WTC11 (cell line): ENCODE data around the gene SH3BP4. TPM values are rescaled to one million over a fixed set of nuclear protein-coding genes. Genes with fewer than 3 reads are reported as not detected.

Source experiments
- ATAC-seq: fragments of 200-7000 bp; cut with Tn5 transposase; 2 replicates; pipeline ENCODE4 v1.10.0; 2021; ENCODE audit warnings: mild to moderate bottlenecking, moderate library complexity
- CTCF ChIA-PET: fragments of 300-600 bp; sonication (Branson Sonifier 250); formaldehyde crosslinking; loops from one replicate; lab custom pipeline; 2021; ENCODE audit warnings: antibody characterized with exemption; lab: Charles Lee
- POLR2A ChIA-PET: fragments of 350-600 bp; sonication (Branson Sonifier 250); formaldehyde crosslinking; loops from one replicate; lab custom pipeline; 2021; ENCODE audit warnings: antibody characterized with exemption; lab: Charles Lee
- DNase-seq: peaks from one replicate; pipeline ENCODE4 v3.0.0; 2021; ENCODE audit warnings: low spot score
- H3K27ac Mint-ChIP-seq: 2 replicates; pipeline ENCODE4 v1.8.0; 2021; ENCODE audit warnings: mixed read lengths
- H3K27me3 Mint-ChIP-seq: 2 replicates; pipeline ENCODE4 v1.8.0; 2021; ENCODE audit warnings: low read depth, mild to moderate bottlenecking, moderate library complexity, mixed read lengths
- H3K36me3 Mint-ChIP-seq: 2 replicates; pipeline ENCODE4 v1.8.0; 2021; ENCODE audit warnings: mixed read lengths
- H3K4me1 Mint-ChIP-seq: 2 replicates; pipeline ENCODE4 v1.8.0; 2022; ENCODE audit warnings: mixed read lengths
- H3K4me3 Mint-ChIP-seq: 2 replicates; pipeline ENCODE4 v1.8.0; 2021; ENCODE audit warnings: mild to moderate bottlenecking, moderate library complexity, mixed read lengths
- H3K9me3 Mint-ChIP-seq: 2 replicates; pipeline ENCODE4 v1.8.0; 2021; ENCODE audit warnings: mixed read lengths
- AFF4 ChIP-seq: sonication (generic); formaldehyde crosslinking; IDR thresholded peaks from 2 replicates; pipeline ENCODE4 v1.8.1; 2023; ENCODE audit warnings: mild to moderate bottlenecking, missing genetic modification reagents, borderline replicate concordance
- AR ChIP-seq: fragments of 250-450 bp; sonication (Bioruptor Pico); IDR thresholded peaks from 2 replicates; pipeline ENCODE4 v1.9.0; 2021; ENCODE audit warnings: mild to moderate bottlenecking
- CREB1 ChIP-seq: sonication (generic); formaldehyde crosslinking; IDR thresholded peaks from 2 replicates; pipeline ENCODE4 v1.8.0; 2023; ENCODE audit warnings: mild to moderate bottlenecking, missing genetic modification reagents
- E2F5 ChIP-seq: sonication (generic); formaldehyde crosslinking; IDR thresholded peaks from 2 replicates; pipeline ENCODE4 v1.8.1; 2022; ENCODE audit warnings: mild to moderate bottlenecking, moderate library complexity, missing genetic modification reagents
- ESRRA ChIP-seq: sonication (generic); formaldehyde crosslinking; IDR thresholded peaks from 2 replicates; pipeline ENCODE4 v1.8.1; 2022; ENCODE audit warnings: mild to moderate bottlenecking, missing genetic modification reagents, borderline replicate concordance
- ETV6 ChIP-seq: sonication (generic); formaldehyde crosslinking; IDR thresholded peaks from 2 replicates; pipeline ENCODE4 v1.8.1; 2022; ENCODE audit warnings: mild to moderate bottlenecking, missing genetic modification reagents
- IRF1 ChIP-seq: sonication (generic); formaldehyde crosslinking; IDR thresholded peaks from 2 replicates; pipeline ENCODE4 v1.8.0; 2023; ENCODE audit warnings: missing genetic modification reagents
- NFATC4 ChIP-seq: fragments of 250-450 bp; sonication (Bioruptor Pico); IDR thresholded peaks from 2 replicates; pipeline ENCODE4 v1.9.0; 2021; ENCODE audit warnings: mild to moderate bottlenecking
- NR1H2 ChIP-seq: sonication (generic); formaldehyde crosslinking; IDR thresholded peaks from 2 replicates; pipeline ENCODE4 v1.9.0; 2021; ENCODE audit warnings: mild to moderate bottlenecking, moderate library complexity, missing genetic modification reagents
- NR2C2 ChIP-seq: sonication (generic); formaldehyde crosslinking; IDR thresholded peaks from 2 replicates; pipeline ENCODE4 v1.8.0; 2022; ENCODE audit warnings: mild to moderate bottlenecking, missing genetic modification reagents
- PRRX2 ChIP-seq: fragments of 250-450 bp; sonication (Bioruptor Pico); IDR thresholded peaks from 2 replicates; pipeline ENCODE4 v1.8.0; 2021; ENCODE audit warnings: mild to moderate bottlenecking
- RORB ChIP-seq: fragments of 250-450 bp; sonication (Bioruptor Pico); IDR thresholded peaks from 2 replicates; pipeline ENCODE4 v1.9.0; 2021; ENCODE audit warnings: mild to moderate bottlenecking
- SMAD3 ChIP-seq: sonication (generic); formaldehyde crosslinking; IDR thresholded peaks from 2 replicates; pipeline ENCODE4 v1.8.0; 2022; ENCODE audit warnings: missing genetic modification reagents, mild to moderate bottlenecking, borderline replicate concordance
- TEAD4 ChIP-seq: sonication (generic); formaldehyde crosslinking; IDR thresholded peaks from 2 replicates; pipeline ENCODE4 v1.8.0; 2022; ENCODE audit warnings: mild to moderate bottlenecking, missing genetic modification reagents
- TP53 ChIP-seq: sonication (generic); formaldehyde crosslinking; IDR thresholded peaks from 2 replicates; pipeline ENCODE4 v1.8.1; 2023; ENCODE audit warnings: mild to moderate bottlenecking, missing genetic modification reagents
- ZNF138 ChIP-seq: sonication (generic); formaldehyde crosslinking; conservative IDR thresholded peaks from 2 replicates; pipeline ENCODE4 v1.8.1; 2022; ENCODE audit warnings: mild to moderate bottlenecking, moderate library complexity, missing genetic modification reagents
- ZNF232 ChIP-seq: sonication (generic); formaldehyde crosslinking; IDR thresholded peaks from 2 replicates; pipeline ENCODE4 v1.8.0; 2022; ENCODE audit warnings: mild to moderate bottlenecking, missing genetic modification reagents
- ZNF512 ChIP-seq: sonication (generic); formaldehyde crosslinking; IDR thresholded peaks from 2 replicates; pipeline ENCODE4 v1.8.1; 2022; ENCODE audit warnings: missing genetic modification reagents, borderline replicate concordance
- ZNF671 ChIP-seq: fragments of 250-450 bp; sonication (Bioruptor Pico); IDR thresholded peaks from 2 replicates; pipeline ENCODE4 v1.8.0; 2021; ENCODE audit warnings: mild to moderate bottlenecking
- total RNA-seq: library from RNA; stranded (reverse); gene quantifications from 3 replicates; pipeline ENCODE4 v1.2.3, GENCODE V29; 2021

SH3BP4 gene
- total RNA-seq, 1 experiment from 2014 or later = 44.4 TPM

GRCh38 chr2:234963773-234964615, 12.2 kb downstream of the SH3BP4 start (continued):
- TF ChIP-seq NFATC4 (CRISPR knock-in tag) (no peak), ETV6 (CRISPR knock-in tag) (no peak)

GRCh38 chr2:234964631-234965461, 13.0 kb downstream of the SH3BP4 start:
- no peak overlapping the region for H3K27ac Mint-ChIP-seq
- H3K27me3 Mint-ChIP-seq = no peaks in the 10 kb centered on the region
- CTCF ChIA-PET = interaction anchor here (1.0 kb wide), 2 partner anchors 10 to 143 kb away, joined by 3 read pairs; no protein-coding TSS in a partner anchor
- TF ChIP-seq TEAD4 (CRISPR knock-in tag) (no peak), IRF1 (CRISPR knock-in tag) (no peak), CREB1 (CRISPR knock-in tag) (no peak), ESRRA (CRISPR knock-in tag) (no peak), NR2C2 (CRISPR knock-in tag) (no peak), AR (CRISPR knock-in tag) (no peak), ZNF138 (CRISPR knock-in tag) (no peak), ZNF671 (CRISPR knock-in tag) (no peak), NR1H2 (no peak), RORB (CRISPR knock-in tag) (no peak), PRRX2 (CRISPR knock-in tag) (no peak)
- H3K36me3 Mint-ChIP-seq = no peaks in the 10 kb centered on the region; the same call in none of the 2 replicates
- no peak for ATAC-seq
- DNase-seq = no peak
- no peaks in the 10 kb centered on the region for H3K9me3 Mint-ChIP-seq
- peaks cover 60% of the 10 kb centered on the region for H3K4me1 Mint-ChIP-seq
- no peak overlapping the region for H3K4me3 Mint-ChIP-seq
- POLR2A ChIA-PET = no interaction called here

GRCh38 chr2:234966340-234966739, 14.5 kb downstream of the SH3BP4 start:
- Mint-ChIP-seq H3K4me1 (peaks cover 55% of the 10 kb centered on the region), H3K27ac (no peak overlapping the region), H3K9me3 (no peaks in the 10 kb centered on the region), H3K4me3 (no peak overlapping the region), H3K27me3 (no peaks in the 10 kb centered on the region), H3K36me3 (peaks cover 2% of the 10 kb centered on the region)
- no peak for ATAC-seq
- DNase-seq = no peak
- POLR2A ChIA-PET = no interaction called here
- CTCF ChIA-PET = no interaction called here
- TF ChIP-seq TP53 (CRISPR knock-in tag) = no peak
- TF ChIP-seq ZNF232 = no peak
- no peak for TF ChIP-seq ZNF512 (CRISPR knock-in tag)
- no peak for TF ChIP-seq SMAD3 (CRISPR knock-in tag)
- no peak for TF ChIP-seq AFF4 (CRISPR knock-in tag)
- TF ChIP-seq E2F5 (CRISPR knock-in tag) = no peak
